PFSK-1 (cell line): ENCODE data around the gene PHLDB1.
A peak's percentile ranks its signal among the peaks of the same experiment; 100 is the strongest.

ENCODE experiments used
- FOXP2 ChIP-seq: optimal IDR thresholded peaks from 2 replicates; pipeline ENCODE3; 2011; ENCODE audit warnings: borderline replicate concordance, control low read depth, inconsistent platforms; ENCODE audit not compliant: insufficient read depth; ENCODE audit errors: extremely low read length, extremely low read depth
- POLR2AphosphoS5 ChIP-seq: IDR thresholded peaks from 2 replicates; pipeline ENCODE4 v1.6.1; 2012; ENCODE audit warnings: low read depth, mild to moderate bottlenecking, control low read depth, low read length, moderate library complexity
- SIN3A ChIP-seq: IDR thresholded peaks from 2 replicates; pipeline ENCODE4 v1.6.1; 2012; ENCODE audit warnings: mild to moderate bottlenecking, low read length, moderate library complexity, borderline replicate concordance; ENCODE audit not compliant: insufficient read depth
- TAF1 ChIP-seq: IDR thresholded peaks from 2 replicates; pipeline ENCODE4 v1.6.1; 2012; ENCODE audit warnings: low read length, control low read depth, borderline replicate concordance; ENCODE audit not compliant: insufficient read depth
- TF ChIP-seq, protein P1 (sequence below), 2 experiments: IDR thresholded peaks; 2 replicates each; pipeline versions ENCODE4 v1.6.1 to v1.8.0; 2011 to 2012; ENCODE audit warnings: low read depth in 2 of 2, low read length in 2 of 2, control low read depth in 1 of 2, inconsistent platforms in 1 of 2, mild to moderate bottlenecking in 1 of 2, moderate library complexity in 1 of 2; ENCODE audit not compliant: insufficient read depth in 1 of 2

Gene PHLDB1

DNA sequence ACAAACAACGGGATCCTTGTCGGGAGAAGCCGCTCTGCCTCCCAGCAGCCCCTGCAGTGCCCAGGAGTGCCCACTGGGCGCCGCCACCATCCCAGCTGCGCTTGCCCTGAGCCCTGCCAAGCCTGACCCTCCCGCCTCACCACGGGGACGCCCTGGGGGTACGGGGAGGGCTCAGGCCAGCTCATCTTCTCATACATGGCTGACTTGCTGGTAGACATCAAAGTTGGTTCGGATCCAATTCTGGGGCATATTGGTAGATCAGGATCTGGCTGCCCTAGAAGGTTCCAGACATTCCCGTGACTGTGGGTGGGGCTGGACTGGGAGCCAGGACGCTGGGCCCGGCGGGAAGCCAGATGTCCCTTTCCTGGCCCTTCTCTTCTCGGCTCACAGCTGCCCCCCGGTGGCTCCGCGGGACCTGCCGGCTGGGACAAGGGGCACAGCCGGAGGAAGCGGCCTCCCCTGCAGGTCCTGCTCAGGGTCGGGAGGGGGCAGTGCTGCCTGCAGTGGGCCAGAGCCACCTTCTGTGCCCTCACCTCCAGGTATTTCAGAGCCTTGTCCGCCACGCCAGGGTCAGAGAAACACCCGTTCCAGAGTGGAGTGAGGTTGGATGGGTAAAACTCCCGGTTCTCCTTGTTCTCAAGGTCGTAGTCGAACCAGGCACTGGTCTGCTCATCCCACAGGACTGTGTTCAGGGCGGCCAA is 82.6 kb downstream of the PHLDB1 start:
- TF ChIP-seq SIN3A (no peak), FOXP2 (peak; percentile 83)

DNA sequence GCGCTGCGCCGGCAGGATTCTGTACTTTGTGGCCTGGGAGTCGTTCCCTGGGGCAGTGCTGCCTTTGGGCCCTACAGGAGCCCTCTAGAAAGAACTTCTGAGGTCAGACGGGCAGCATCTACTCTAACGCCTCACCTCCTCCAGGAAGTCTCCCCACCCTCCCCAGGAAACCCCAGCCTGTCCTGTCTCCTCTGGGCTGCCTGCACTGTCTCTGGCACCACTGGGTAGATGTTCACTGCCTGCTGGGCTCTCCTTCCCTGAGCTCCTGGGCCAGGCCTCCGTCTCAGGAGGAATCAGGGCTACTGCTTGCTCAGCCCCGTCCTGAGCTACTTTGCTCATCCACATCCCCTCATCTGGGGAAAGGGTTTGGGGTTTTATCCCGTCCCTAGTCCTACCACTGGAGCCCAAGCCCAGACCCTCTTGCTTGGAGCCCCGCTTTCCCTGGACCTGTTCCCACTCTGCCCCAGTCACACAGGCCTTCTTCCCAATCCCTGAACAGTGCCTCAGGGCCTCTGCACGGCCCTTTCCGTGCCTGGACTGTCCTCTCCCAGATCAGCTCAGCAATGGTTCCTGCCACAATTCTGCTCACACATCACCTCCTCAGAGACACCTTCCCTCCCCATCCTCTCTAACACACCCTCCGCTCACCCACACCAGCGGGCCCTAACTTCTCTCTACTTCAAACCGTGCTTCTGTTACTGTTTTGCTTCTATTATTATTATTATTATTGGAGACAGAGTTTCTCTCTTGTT is 83.3 kb downstream of the PHLDB1 start:
- no peak for TF ChIP-seq FOXP2
- TF ChIP-seq, protein P1, sequence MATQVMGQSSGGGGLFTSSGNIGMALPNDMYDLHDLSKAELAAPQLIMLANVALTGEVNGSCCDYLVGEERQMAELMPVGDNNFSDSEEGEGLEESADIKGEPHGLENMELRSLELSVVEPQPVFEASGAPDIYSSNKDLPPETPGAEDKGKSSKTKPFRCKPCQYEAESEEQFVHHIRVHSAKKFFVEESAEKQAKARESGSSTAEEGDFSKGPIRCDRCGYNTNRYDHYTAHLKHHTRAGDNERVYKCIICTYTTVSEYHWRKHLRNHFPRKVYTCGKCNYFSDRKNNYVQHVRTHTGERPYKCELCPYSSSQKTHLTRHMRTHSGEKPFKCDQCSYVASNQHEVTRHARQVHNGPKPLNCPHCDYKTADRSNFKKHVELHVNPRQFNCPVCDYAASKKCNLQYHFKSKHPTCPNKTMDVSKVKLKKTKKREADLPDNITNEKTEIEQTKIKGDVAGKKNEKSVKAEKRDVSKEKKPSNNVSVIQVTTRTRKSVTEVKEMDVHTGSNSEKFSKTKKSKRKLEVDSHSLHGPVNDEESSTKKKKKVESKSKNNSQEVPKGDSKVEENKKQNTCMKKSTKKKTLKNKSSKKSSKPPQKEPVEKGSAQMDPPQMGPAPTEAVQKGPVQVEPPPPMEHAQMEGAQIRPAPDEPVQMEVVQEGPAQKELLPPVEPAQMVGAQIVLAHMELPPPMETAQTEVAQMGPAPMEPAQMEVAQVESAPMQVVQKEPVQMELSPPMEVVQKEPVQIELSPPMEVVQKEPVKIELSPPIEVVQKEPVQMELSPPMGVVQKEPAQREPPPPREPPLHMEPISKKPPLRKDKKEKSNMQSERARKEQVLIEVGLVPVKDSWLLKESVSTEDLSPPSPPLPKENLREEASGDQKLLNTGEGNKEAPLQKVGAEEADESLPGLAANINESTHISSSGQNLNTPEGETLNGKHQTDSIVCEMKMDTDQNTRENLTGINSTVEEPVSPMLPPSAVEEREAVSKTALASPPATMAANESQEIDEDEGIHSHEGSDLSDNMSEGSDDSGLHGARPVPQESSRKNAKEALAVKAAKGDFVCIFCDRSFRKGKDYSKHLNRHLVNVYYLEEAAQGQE (IDR thresholded peaks at IDR 0.05; ENCODE audit: insufficient read depth in 1 of 2, low read depth in 2 of 2, low read length in 2 of 2) = no peak
- TF ChIP-seq POLR2AphosphoS5 = no peak
- no peak for TF ChIP-seq TAF1
- TF ChIP-seq SIN3A = no peak

DNA sequence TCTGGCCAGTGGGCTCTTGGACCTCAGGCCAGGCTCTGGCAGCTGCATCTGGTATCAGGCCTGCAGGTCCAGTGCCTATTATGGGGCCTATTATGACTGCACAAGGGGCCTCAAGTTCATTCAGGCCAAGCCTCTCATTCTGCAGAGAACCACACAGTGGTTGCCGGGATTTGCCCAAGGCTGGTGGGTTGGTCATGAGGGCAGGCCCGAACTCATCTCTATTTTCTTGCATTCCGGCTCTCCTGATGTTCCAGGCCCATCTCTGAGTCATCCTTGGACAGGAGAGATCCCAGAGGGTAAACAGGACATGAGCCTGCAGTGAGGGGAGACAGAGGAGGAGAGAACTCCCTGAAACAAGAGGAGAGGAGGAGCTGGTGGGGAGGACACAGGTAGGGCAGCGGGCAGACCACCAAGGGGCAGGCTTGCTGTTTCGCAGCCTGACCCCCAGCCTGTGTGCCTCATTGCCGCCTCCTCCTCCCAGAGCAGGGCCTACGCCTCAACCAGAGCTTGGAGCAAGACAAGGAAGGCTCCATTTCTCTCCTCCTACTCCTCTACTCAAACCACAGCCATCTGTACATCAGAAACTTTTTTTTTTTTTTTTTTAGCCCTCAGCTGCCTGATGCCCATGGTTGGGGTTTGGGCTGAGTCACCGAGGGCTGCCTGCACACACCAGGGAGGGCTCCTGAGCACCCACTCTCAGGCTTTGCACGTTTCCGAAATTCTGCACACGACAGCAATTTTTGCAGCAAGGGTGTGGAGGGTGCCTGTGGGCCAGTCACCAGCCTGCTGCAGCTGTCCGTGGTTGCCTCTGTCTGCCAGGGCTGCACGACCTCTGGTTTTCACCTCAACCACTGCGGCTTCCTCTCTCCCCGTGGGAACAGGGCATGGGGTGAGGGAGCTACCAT is 84.8 kb downstream of the PHLDB1 start:
- TF ChIP-seq, protein P1 (IDR thresholded peaks at IDR 0.05; ENCODE audit: insufficient read depth in 1 of 2, low read depth in 2 of 2, low read length in 2 of 2) = no peak

DNA sequence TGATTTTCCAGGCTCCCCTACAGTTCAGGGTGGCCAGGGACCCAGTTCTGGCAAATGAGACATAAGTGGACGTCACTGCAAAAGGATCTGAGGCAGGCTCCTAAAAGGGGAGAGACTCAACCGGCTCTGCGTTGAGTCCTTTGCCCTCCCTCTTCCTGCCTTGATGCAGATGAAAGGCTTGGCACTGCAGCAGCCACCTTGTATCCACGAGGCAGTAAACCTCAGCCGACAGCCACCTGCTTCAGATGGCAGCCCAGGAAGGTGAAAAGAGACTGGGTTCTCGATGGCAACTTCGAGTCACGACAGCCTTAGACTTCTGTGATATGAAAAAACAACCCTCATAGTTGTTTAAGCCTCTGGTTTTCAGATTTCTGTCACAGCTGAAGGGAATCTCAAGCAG is 86.8 kb downstream of the PHLDB1 start:
- TF ChIP-seq, protein P1 (IDR thresholded peaks at IDR 0.05; ENCODE audit: insufficient read depth in 1 of 2, low read depth in 2 of 2, low read length in 2 of 2) = no peak
- TF ChIP-seq SIN3A (no peak), POLR2AphosphoS5 (no peak), FOXP2 (no peak), TAF1 (no peak)

DNA sequence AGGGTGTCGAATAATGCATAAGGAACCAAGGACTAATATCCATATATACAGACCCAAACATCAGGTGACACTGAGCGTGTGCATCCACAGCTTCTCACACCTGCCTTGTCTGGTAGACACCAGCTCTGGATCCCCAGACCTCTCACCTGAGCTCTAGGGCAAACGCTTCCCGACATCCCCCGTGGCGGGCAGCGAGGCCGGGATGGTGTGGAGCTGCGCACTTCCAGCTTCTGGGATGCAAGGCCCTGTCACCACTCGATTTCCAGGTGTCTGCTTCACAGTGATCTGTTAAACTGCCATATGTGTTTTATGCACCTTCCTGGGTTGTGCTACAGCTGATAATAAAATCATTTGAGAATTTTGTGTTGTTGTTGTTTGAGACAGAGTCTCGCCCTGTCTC is 87.4 kb downstream of the PHLDB1 start:
- TF ChIP-seq TAF1 = no peak
- TF ChIP-seq SIN3A = no peak
- no peak for TF ChIP-seq POLR2AphosphoS5
- TF ChIP-seq, protein P1 (IDR thresholded peaks at IDR 0.05; ENCODE audit: insufficient read depth in 1 of 2, low read depth in 2 of 2, low read length in 2 of 2) = no peak
